Mesodermal cell (in vitro differentiated cells): ENCODE measurements around the gene RABL3. TPM values are rescaled to one million over a fixed set of nuclear protein-coding genes. Genes with fewer than 3 reads are reported as not detected.
"Not testable (repeated sequence)": the region's sequence is repeated elsewhere in the genome, so short reads cannot be mapped to it uniquely, and the experiment has no call there.

Source experiments
- H3K27ac ChIP-seq: 2 replicates; pipeline ENCODE4 v1.7.0; 2013; ENCODE audit warnings: mild to moderate bottlenecking, low read depth, low read length, moderate library complexity; ENCODE audit not compliant: severe bottlenecking
- H3K36me3 ChIP-seq: 2 replicates; pipeline ENCODE4 v1.7.1; 2013; ENCODE audit warnings: mild to moderate bottlenecking, low read length, moderate library complexity; ENCODE audit not compliant: control insufficient read depth, insufficient read depth
- H3K4me1 ChIP-seq: one replicate; pipeline ENCODE4 v1.7.1; 2013; ENCODE audit warnings: mild to moderate bottlenecking, low read length; ENCODE audit not compliant: insufficient read depth, control insufficient read depth, poor library complexity, severe bottlenecking
- H3K4me3 ChIP-seq: 2 replicates; pipeline ENCODE4 v1.7.0; 2013; ENCODE audit warnings: low read length, control low read depth, mild to moderate bottlenecking; ENCODE audit not compliant: insufficient read depth, poor library complexity, severe bottlenecking; ENCODE audit errors: extremely low read depth
- H3K9me3 ChIP-seq: 2 replicates; pipeline ENCODE4 v1.7.1; 2013; ENCODE audit warnings: mild to moderate bottlenecking, low read length, moderate library complexity; ENCODE audit not compliant: control insufficient read depth
- WGBS, 2 experiments: methylation state at CpG; one replicate each; pipeline ENCODE4 v1.1.5; 2013; ENCODE audit warnings: missing lambda C conversion rate in 2 of 2; ENCODE audit not compliant: insufficient coverage in 2 of 2; 5-methylcytosine and 5-hydroxymethylcytosine counted together
- polyA plus RNA-seq, 2 experiments: library from polyadenylated mRNA; stranded (reverse); fragments of 50-300 nt; gene quantifications; one replicate each; pipeline ENCODE4 v1.2.3, GENCODE V29; 2013

Gene RABL3, protein sequence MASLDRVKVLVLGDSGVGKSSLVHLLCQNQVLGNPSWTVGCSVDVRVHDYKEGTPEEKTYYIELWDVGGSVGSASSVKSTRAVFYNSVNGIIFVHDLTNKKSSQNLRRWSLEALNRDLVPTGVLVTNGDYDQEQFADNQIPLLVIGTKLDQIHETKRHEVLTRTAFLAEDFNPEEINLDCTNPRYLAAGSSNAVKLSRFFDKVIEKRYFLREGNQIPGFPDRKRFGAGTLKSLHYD
- 11.6 TPM for polyA plus RNA-seq (2013, experiment 1 of 2)
- polyA plus RNA-seq (2013, experiment 2 of 2): 11.8 TPM

DNA sequence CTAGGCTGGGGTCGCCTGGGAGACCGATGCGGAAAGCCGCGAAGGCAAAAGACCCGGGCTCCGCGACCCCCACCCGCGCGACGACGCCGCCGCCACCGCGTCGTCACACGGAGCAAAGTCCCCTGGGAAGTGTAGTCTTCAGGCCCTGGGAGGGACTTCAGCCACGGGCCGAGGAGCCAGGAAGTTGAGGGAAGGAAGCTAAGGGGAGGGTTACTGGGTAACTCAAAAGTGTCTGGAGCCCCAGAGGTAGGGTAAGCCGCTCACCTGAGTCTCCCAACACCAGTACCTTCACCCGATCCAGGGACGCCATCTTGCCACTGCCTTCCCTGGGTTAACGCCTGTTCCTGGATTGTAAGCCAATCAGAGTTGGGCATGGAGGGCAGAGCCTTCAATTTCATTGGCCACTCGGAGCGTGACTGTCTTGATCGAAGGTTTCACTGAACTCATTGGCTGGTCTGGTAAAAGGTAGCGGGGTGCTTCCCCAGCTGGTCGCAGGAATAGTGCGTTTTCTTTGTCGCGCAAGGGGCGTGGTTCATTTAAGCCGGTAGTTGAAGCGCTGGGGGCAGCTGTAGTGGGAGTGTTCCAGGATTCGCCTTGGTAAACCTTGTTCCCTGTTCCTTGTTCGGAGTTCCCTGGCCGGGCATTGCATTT lies at the start of gene RABL3, which contains the start of gene GTF2E1:
Gene RABL3 (minus strand): TSS at position 319 of the 651 bp plus-strand sequence. CDS start 9 bp downstream, at position 310.
Gene GTF2E1 (plus strand): TSS at position 547 of the 651 bp plus-strand sequence. CDS start 7,809 bp downstream, outside the sequence.
- Histone ChIP-seq H3K4me1 (no peaks in the 10 kb centered on the region), H3K36me3 (peaks cover 28% of the 10 kb centered on the region), H3K9me3 (peaks cover 5% of the 10 kb centered on the region), H3K27ac (peak within 1 kb of the TSS; percentile 98), H3K4me3 (peak within 1 kb of the TSS; percentile 97)
- WGBS, 2 experiments: 0 to 1% methylated on average over 31 to 36 of the region's 39 CpGs

DNA sequence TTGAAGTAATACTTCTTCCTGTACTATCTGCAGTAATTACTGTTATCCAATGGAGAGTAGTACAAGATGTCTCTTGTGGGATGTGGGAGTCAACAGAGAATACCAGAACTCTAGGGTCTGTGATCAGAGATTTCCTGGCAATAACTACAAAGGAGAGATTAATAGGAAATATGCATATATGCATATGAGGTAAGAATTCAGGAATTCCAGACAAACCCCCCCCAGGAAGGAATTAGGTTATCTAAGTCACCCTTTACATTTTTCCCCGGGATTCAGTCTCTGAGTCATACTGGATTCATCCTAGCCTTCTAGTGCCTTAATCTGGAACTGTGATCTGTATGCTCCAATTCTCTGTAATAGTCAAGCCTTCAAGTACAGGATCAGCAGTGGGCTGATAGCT lies 49.6 kb upstream of the RABL3 start:
- Histone ChIP-seq H3K9me3 (no peaks in the 10 kb centered on the region), H3K27ac (peak overlapping the region; percentile 52), H3K4me1 (peaks cover 23% of the 10 kb centered on the region), H3K4me3 (no peak overlapping the region), H3K36me3 (no peaks in the 10 kb centered on the region)
- WGBS, 2 experiments: 40 to 50% methylated on average over 1 of the region's 1 CpG

DNA sequence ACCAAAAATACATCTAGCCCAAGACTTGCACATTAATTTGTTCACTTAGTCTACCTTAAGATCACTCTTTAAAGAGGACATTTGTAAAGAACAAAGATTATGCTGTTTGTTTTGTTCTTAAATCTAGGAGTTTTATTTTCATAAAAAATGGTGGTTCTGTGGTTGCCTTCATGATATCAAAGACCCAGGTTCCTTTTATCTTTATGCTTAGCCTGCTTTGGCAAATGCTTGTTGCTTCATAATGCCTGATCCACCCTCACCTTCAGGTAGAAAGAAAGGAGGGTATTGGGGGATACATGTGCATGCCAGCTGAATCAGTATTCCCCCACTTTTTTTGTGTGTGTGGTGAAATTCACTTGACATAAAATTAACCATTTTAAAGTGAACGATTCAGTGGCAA lies 48.7 kb upstream of the RABL3 start:
- Histone ChIP-seq H3K9me3 (no peaks in the 10 kb centered on the region), H3K36me3 (no peaks in the 10 kb centered on the region), H3K4me1 (peaks cover 23% of the 10 kb centered on the region), H3K4me3 (no peak overlapping the region), H3K27ac (no peak overlapping the region)
- WGBS, 2 experiments: no CpG with 5 or more reads among the region's 1 CpG

DNA sequence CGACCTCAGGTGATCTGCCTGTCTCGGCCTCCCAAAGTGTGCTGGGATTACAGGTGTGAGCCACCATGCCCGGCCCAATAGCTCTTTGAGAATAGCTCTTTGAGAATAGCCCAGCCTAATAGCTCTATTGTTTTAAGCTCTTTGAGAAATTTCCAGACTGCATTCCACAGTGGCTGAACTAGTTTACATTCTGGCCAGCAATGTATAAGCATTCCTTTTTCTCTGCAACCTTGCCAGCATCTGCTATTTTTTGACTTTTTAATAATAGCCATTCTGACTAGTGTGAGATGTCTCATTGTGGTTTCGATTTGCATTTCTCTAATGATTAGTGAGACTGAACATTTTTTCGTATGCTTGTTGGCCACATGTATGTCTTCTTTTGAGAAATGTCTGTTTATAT lies 43.5 kb upstream of the RABL3 start:
- H3K36me3 ChIP-seq: peaks cover 17% of the 10 kb centered on the region
- H3K9me3 ChIP-seq, H3K4me1 ChIP-seq, H3K27ac ChIP-seq, H3K4me3 ChIP-seq: not testable (repeated sequence)
- 66 to 76% methylated on average over 5 of the region's 5 CpGs for WGBS, 2 experiments

DNA sequence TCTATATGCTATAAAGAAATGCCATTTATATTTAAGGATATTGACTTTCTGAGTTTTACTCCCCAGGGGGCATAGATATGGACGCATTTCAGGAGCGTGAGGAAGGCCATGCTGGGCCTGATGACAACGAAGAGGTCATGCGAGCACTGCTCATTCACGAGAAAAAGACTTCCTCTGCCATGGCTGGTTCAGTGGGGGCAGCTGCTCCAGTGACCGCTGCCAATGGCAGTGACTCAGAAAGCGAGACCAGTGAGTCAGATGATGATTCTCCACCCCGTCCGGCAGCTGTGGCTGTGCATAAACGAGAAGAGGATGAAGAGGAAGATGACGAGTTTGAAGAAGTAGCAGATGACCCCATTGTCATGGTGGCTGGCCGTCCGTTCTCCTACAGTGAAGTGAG lies 38.7 kb upstream of the RABL3 start:
- peaks cover 33% of the 10 kb centered on the region for H3K36me3 ChIP-seq
- 90 to 98% methylated on average over 13 of the region's 13 CpGs for WGBS, 2 experiments
- no peak overlapping the region for H3K27ac ChIP-seq
- no peaks in the 10 kb centered on the region for H3K9me3 ChIP-seq
- H3K4me3 ChIP-seq: no peak overlapping the region
- H3K4me1 ChIP-seq: no peaks in the 10 kb centered on the region

DNA sequence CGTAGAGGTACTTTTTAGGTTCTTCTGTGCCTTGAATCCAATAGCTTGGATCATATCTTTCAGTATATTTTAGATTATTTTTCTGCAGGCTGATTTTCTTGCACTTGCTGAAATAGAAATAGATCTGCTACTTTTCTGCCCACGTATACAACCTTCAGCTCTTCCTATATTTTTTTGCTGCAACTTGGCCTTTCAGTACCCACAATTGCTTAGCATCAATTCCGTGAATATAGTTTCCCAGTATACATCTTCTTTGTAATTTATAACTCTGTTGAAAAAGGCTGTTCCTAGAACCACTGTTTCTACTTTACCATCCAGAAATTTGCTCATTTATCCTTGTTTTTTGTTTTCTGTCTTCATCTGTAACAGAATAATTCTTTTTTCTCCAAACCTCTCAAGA lies 36.5 kb upstream of the RABL3 start:
- WGBS, 2 experiments: 100% methylated on average over 2 of the region's 3 CpGs
- Histone ChIP-seq H3K27ac (no peak overlapping the region), H3K4me3 (no peak overlapping the region), H3K4me1 (no peaks in the 10 kb centered on the region), H3K9me3 (no peaks in the 10 kb centered on the region), H3K36me3 (peaks cover 40% of the 10 kb centered on the region)

DNA sequence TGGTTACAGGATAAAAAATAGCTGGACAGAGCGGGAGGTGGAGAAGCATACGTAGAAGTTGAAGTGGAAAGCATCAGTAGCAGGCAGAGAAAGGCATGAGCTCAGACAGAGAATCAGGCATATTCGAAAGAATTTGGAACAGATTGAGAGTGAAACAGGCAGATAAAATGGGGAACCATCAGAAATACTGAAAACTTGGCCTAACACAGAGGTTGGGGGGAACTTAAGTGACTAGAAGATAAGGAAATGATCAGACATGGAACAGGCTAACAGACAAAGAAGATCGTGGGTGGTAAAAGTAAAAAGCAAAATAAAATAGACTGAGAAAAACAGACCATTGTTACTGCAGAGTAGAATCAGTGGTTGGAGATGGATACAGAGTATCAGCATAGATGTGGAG lies 33.1 kb upstream of the RABL3 start:
- WGBS, 2 experiments: 97 to 98% methylated on average over 4 of the region's 4 CpGs
- H3K4me1 ChIP-seq: no peaks in the 10 kb centered on the region
- peaks cover 47% of the 10 kb centered on the region for H3K36me3 ChIP-seq
- no peaks in the 10 kb centered on the region for H3K9me3 ChIP-seq
- H3K4me3 ChIP-seq: no peak overlapping the region
- H3K27ac ChIP-seq: no peak overlapping the region

DNA sequence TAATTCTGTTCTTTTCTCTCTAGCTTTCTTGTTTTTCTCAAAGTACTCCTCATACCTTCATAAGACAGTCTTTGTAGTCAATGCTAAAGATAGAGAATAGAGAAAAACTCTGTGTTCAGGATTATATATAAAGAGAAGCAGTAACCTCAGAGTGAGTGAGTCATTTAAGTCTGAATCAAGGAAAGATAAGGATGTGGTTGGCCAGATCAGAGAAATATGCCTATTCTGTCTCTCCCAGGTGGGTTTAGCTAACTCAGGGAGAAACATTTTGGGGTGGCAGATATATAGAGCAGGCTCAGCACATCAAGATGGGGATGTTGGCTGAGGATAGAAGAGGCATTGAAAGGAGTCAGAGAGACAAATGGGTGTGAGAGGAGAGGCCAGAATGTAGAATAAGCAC lies 31.6 kb upstream of the RABL3 start:
- H3K36me3 ChIP-seq: peaks cover 42% of the 10 kb centered on the region
- no peak overlapping the region for H3K4me3 ChIP-seq
- H3K27ac ChIP-seq: no peak overlapping the region

DNA sequence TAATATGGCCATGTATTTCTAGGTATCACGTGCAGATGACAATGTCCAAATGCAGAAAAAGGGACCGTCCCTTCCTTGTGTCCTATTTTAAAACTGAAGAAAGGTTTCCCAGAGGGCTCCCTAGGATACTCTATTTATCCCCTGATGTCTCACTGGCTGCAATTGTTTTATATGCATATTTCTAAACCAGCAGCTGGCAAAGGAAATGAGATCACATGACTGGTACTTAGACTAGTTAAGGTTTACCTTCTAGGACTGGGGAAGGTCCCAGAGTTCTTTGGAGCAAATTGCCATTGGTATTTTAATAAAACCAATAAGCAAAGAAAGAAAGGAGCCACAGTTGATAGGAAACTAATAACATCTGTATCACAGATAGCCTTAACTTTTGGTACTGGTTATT lies 29.8 kb upstream of the RABL3 start:
- Histone ChIP-seq H3K36me3 (peaks cover 39% of the 10 kb centered on the region), H3K4me3 (no peak overlapping the region), H3K9me3 (no peaks in the 10 kb centered on the region), H3K4me1 (no peaks in the 10 kb centered on the region), H3K27ac (no peak overlapping the region)
- 64 to 71% methylated on average over 2 of the region's 2 CpGs for WGBS, 2 experiments

More for the DNA sequence above, 31.6 kb upstream of the RABL3 start:
- Histone ChIP-seq H3K4me1 (no peaks in the 10 kb centered on the region), H3K9me3 (no peaks in the 10 kb centered on the region)

DNA sequence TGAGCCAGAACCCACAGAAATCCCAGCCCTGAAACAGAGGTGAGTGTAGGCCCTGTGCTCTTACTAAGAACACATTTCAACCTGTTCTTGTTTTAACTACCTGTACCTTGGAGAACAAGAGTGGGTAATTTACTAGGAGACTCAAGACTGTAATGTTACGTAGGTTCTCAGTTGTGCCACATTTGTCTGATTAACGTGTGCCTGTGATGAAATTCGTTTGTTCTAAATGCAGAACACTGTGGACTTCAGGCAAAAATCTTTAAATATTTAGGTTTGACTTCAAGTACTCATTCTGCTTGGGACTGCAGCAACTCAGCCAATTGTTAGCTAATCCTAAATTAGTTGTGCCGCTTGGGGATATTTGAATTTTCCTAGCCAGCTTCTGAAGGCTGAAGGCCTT lies 28.6 kb upstream of the RABL3 start:
- Histone ChIP-seq H3K4me3 (no peak overlapping the region), H3K9me3 (no peaks in the 10 kb centered on the region), H3K4me1 (no peaks in the 10 kb centered on the region), H3K27ac (no peak overlapping the region), H3K36me3 (peaks cover 30% of the 10 kb centered on the region)
- WGBS, 2 experiments: 86 to 100% methylated on average over 3 to 4 of the region's 4 CpGs

DNA sequence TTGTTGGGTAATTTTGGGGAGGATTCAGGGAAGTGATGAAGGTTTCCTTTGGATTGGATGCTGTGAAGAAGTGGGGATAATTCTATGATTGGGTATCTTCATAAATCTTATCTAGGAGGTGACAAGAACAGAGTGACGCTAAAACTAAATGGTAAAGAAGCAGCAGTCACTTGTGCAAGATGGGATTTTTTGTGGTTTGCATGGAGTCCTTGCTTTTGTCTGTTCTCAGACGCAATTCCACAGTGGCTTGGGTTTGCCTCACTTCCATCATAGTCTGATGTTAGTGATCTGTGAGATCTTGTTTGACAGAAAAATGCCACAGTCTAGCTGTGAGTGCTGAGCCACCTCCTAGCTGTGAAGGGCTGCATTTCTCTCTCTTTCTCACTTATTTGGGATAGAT lies 27.1 kb upstream of the RABL3 start:
- no peaks in the 10 kb centered on the region for H3K9me3 ChIP-seq

More for the DNA sequence above, 27.1 kb upstream of the RABL3 start:
- no peak overlapping the region for H3K4me3 ChIP-seq
- no peaks in the 10 kb centered on the region for H3K4me1 ChIP-seq
- H3K36me3 ChIP-seq: peaks cover 23% of the 10 kb centered on the region
- no peak overlapping the region for H3K27ac ChIP-seq
- 94 to 96% methylated on average over 2 of the region's 2 CpGs for WGBS, 2 experiments
